Measurements from ENCODE around the gene GALNT17. TPM values are rescaled to one million over a fixed set of nuclear protein-coding genes. Genes with fewer than 3 reads are reported as not detected.

The GALNT17 gene
- not detected in 2 replicates for total RNA-seq

GRCh38 chr7:71132127-71132376 is at the start of gene GALNT17:
Gene GALNT17, plus strand, starts transcription at chr7:71132144.
- no peak for DNase-seq

GRCh38 chr7:71095266-71095860 is 36.6 kb upstream of the GALNT17 start:
- DNase-seq = no peak

GRCh38 chr7:71096351-71096750 is 35.6 kb upstream of the GALNT17 start:
- no peak for DNase-seq

GRCh38 chr7:71106226-71106625 is 25.7 kb upstream of the GALNT17 start:
- DNase-seq = no peak

GRCh38 chr7:71112436-71112835 is 19.5 kb upstream of the GALNT17 start:
- DNase-seq = no peak

- DNase-seq = no peak
Observed at GRCh38 chr7:71120096-71120495, 11.8 kb upstream of the GALNT17 start.

- DNase-seq = no peak
Observed at GRCh38 chr7:71129126-71129525, 2.8 kb upstream of the GALNT17 start.

GRCh38 chr7:71130031-71130679 is 1.8 kb upstream of the GALNT17 start:
- DNase-seq = no peak

- DNase-seq = no peak
Observed at GRCh38 chr7:71131256-71132126, 453 bp upstream of the GALNT17 start.

GRCh38 chr7:71132377-71133231 is 660 bp downstream of the GALNT17 start:
- DNase-seq = no peak

GRCh38 chr7:71133232-71133622 is 1.3 kb downstream of the GALNT17 start:
- DNase-seq = no peak

- DNase-seq = no peak
Observed at GRCh38 chr7:71133856-71134255, 1.9 kb downstream of the GALNT17 start.

- no peak for DNase-seq
Observed at GRCh38 chr7:71135116-71135515, 3.2 kb downstream of the GALNT17 start.

- no peak for DNase-seq
Observed at GRCh38 chr7:71135663-71136062, 3.7 kb downstream of the GALNT17 start.

GRCh38 chr7:71137479-71137878 is 5.5 kb downstream of the GALNT17 start:
- no peak for DNase-seq

- no peak for DNase-seq
Observed at GRCh38 chr7:71140264-71140663, 8.3 kb downstream of the GALNT17 start.

- DNase-seq = no peak
Observed at GRCh38 chr7:71144963-71145362, 13.0 kb downstream of the GALNT17 start.

- no peak for DNase-seq
Observed at GRCh38 chr7:71145906-71146901, 14.3 kb downstream of the GALNT17 start.

GRCh38 chr7:71148098-71148497 is 16.2 kb downstream of the GALNT17 start:
- DNase-seq = no peak

- DNase-seq = no peak
Observed at GRCh38 chr7:71155236-71155635, 23.3 kb downstream of the GALNT17 start.

GRCh38 chr7:71157757-71158156 is 25.8 kb downstream of the GALNT17 start:
- DNase-seq = no peak

GRCh38 chr7:71165708-71166107 is 33.8 kb downstream of the GALNT17 start:
- no peak for DNase-seq

Data from dermis blood vessel endothelial cell (primary cell).